K562 (cell line): ENCODE results near the gene STXBP6. TPM values are rescaled to one million over a fixed set of nuclear protein-coding genes. Genes with fewer than 3 reads are reported as not detected.

Experiments
- ATAC-seq: fragments of 200-7000 bp; cut with Tn5 transposase; 3 replicates; pipeline ENCODE4 v1.9.1; 2020; ENCODE audit warnings: moderate library complexity
- Bru-seq: library from RNA; stranded (reverse); fragments of 400-500 nt; gene quantifications from one replicate; lab custom pipeline; 2021; lab: Mats Ljungman, UMichigan
- BruChase-seq, 2 experiments: library from RNA; stranded (reverse); fragments of 400-500 nt; gene quantifications; one replicate each; lab custom pipeline; 2021; lab: Mats Ljungman, UMichigan
- BruUV-seq: library from RNA; stranded (reverse); fragments of 400-500 nt; replicated peaks from 2 replicates; lab custom pipeline; 2021; lab: Mats Ljungman, UMichigan
- CTCF ChIA-PET: fragments of 300-600 bp; formaldehyde crosslinking; extraction: SDS; loops from one replicate; lab custom pipeline; 2021; ENCODE audit warnings: low intra/inter-chr PET ratio; lab: Yijun Ruan, JAX
- POLR2A ChIA-PET: fragments of 300-600, 350-650 bp; sonication (Branson Sonifier 250); formaldehyde crosslinking; extraction: SDS; loops from one replicate; lab custom pipeline; 2021; ENCODE audit warnings: antibody characterized with exemption, inconsistent platforms; lab: Yijun Ruan, JAX
- DNase-seq, 4 experiments: peaks; one replicate each; pipeline versions ENCODE4 v3.0.0 to v3.0.0-alpha.2; 2011 to 2018; ENCODE audit warnings: low spot score in 3 of 4, mixed read lengths in 3 of 4; ENCODE audit errors: extremely low read depth in 1 of 4
- FAIRE-seq: peaks from 2 replicates; lab custom pipeline; 2011; peaks lifted over from hg19 to GRCh38; lab: Jason Lieb, UNC
- H2AFZ ChIP-seq: 2 replicates; pipeline ENCODE4 v1.6.0; 2011; ENCODE audit warnings: low read depth, low read length, control low read depth, inconsistent platforms
- H3K27ac ChIP-seq: fragments of 200-600 bp; 3 replicates; pipeline ENCODE4 v1.8.0; 2011; ENCODE audit warnings: low read depth, mild to moderate bottlenecking, control low read depth, inconsistent platforms, low read length, moderate library complexity, mixed read lengths; ENCODE audit errors: extremely low read depth
- H3K27me3 ChIP-seq, 2 experiments: fragments of 300-600 bp in 1 of 2; 2 replicates in 1 of 2; 3 replicates in 1 of 2; pipeline versions ENCODE4 v1.6.0 to v1.8.0; 2011; ENCODE audit warnings: inconsistent platforms in 2 of 2, low read length in 2 of 2, mild to moderate bottlenecking in 1 of 2, mixed read lengths in 1 of 2, moderate library complexity in 1 of 2; ENCODE audit not compliant: control insufficient read depth in 2 of 2, insufficient read depth in 2 of 2
- H3K36me3 ChIP-seq: fragments of 300-600 bp; 3 replicates; pipeline ENCODE4 v1.8.0; 2011; ENCODE audit warnings: mild to moderate bottlenecking, low read length, inconsistent platforms; ENCODE audit not compliant: control insufficient read depth, insufficient read depth
- H3K4me1 ChIP-seq, 2 experiments: fragments of 200-600 bp in 1 of 2; replicated peaks in 1 of 2; 2 replicates in 1 of 2; 3 replicates in 1 of 2; pipeline versions ENCODE4 v1.5.1 to v1.8.0; 2011; ENCODE audit warnings: inconsistent platforms in 2 of 2, low read length in 2 of 2, mild to moderate bottlenecking in 1 of 2, mixed read lengths in 1 of 2, moderate library complexity in 1 of 2; ENCODE audit not compliant: control insufficient read depth in 2 of 2, insufficient read depth in 2 of 2
- H3K4me2 ChIP-seq: 2 replicates; pipeline ENCODE4 v1.6.1; 2011; ENCODE audit warnings: low read length, control low read depth, inconsistent platforms, mixed read lengths; ENCODE audit not compliant: insufficient read depth
- H3K4me3 ChIP-seq: fragments of 200-600 bp; sonication (generic), shearing (Covaris generic); 2 replicates; pipeline ENCODE4 v1.5.1; 2016; ENCODE audit warnings: control low read depth, inconsistent platforms
- H3K79me2 ChIP-seq: fragments of 200-600 bp; 3 replicates; pipeline ENCODE4 v1.8.0; 2011; ENCODE audit warnings: low read length, inconsistent platforms; ENCODE audit not compliant: control insufficient read depth, insufficient read depth
- H3K9ac ChIP-seq, 2 experiments: 2 replicates each; pipeline versions ENCODE4 v1.6.0 to v1.6.1; 2011; ENCODE audit warnings: low read depth in 2 of 2, low read length in 2 of 2, control low read depth in 1 of 2, inconsistent platforms in 1 of 2, mild to moderate bottlenecking in 1 of 2, mixed read lengths in 1 of 2; ENCODE audit not compliant: insufficient read depth in 1 of 2
- H3K9me1 ChIP-seq: one replicate; pipeline ENCODE4 v1.6.0; 2011; ENCODE audit warnings: inconsistent platforms, mild to moderate bottlenecking, low read length, moderate library complexity; ENCODE audit not compliant: control insufficient read depth, insufficient read depth
- H3K9me3 ChIP-seq: replicated peaks from 2 replicates; pipeline ENCODE4 v1.5.1; 2011; ENCODE audit warnings: low read depth, low read length, inconsistent platforms; ENCODE audit not compliant: control insufficient read depth, insufficient read depth
- H4K20me1 ChIP-seq: replicated peaks from 2 replicates; pipeline ENCODE4 v1.6.1; 2011; ENCODE audit warnings: low read length, inconsistent platforms, mixed read lengths; ENCODE audit not compliant: control insufficient read depth, insufficient read depth
- FOXK1 ChIP-seq: sonication (generic); formaldehyde crosslinking; IDR thresholded peaks from 2 replicates; pipeline ENCODE4 v1.8.0; 2022; ENCODE audit warnings: missing genetic modification reagents, mild to moderate bottlenecking, borderline replicate concordance
- IRF1 ChIP-seq: sonication (generic); formaldehyde crosslinking; IDR thresholded peaks from 2 replicates; pipeline ENCODE4 v1.8.0; 2022; ENCODE audit warnings: missing genetic modification reagents, mild to moderate bottlenecking, borderline replicate concordance
- MED1 ChIP-seq: sonication (generic); formaldehyde crosslinking; IDR thresholded peaks from 2 replicates; pipeline ENCODE4 v1.8.1; 2023; ENCODE audit warnings: missing genetic modification reagents, borderline replicate concordance
- NRF1 ChIP-seq, 2 experiments: fragments of 450-650 bp; IDR thresholded peaks in 1 of 2; conservative IDR thresholded peaks in 1 of 2; 2 replicates each; pipeline ENCODE4 v1.6.1; 2014; ENCODE audit warnings: mild to moderate bottlenecking in 2 of 2
- PML ChIP-seq: IDR thresholded peaks from 2 replicates; pipeline ENCODE4 v1.6.1; 2012; ENCODE audit warnings: low read length, inconsistent platforms
- POU5F1 ChIP-seq: fragments of 150-350 bp; IDR thresholded peaks from 2 replicates; pipeline ENCODE4 v1.6.1; 2014; ENCODE audit warnings: borderline replicate concordance, low read length, low read depth, mild to moderate bottlenecking; ENCODE audit not compliant: partially characterized antibody
- ZNF407 ChIP-seq: fragments of 450-650 bp; IDR thresholded peaks from 2 replicates; pipeline ENCODE4 v1.6.1; 2016; ENCODE audit warnings: low read depth
- WGBS: fragments of 100-300 bp; shearing (Covaris generic); methylation state at CpG from one replicate; pipeline ENCODE4 v1.1.6; 2016; ENCODE audit warnings: low coverage, mixed read lengths; ENCODE audit not compliant: insufficient coverage; ENCODE audit errors: missing lambda C conversion rate; 5-methylcytosine and 5-hydroxymethylcytosine counted together
- in situ Hi-C: fragments of 300-500 bp; cut with MboI; formaldehyde crosslinking; loops from 4 replicates; pipeline ENCODE4 v1.15.0; 2018; ENCODE audit warnings: inconsistent platforms, mixed read lengths
- intact Hi-C: fragments of 100-400 bp; cut with micrococcal nuclease; formaldehyde crosslinking; loops from 2 replicates; pipeline ENCODE4 v1.14.2; 2022
- long read RNA-seq, 3 experiments: library from polyadenylated mRNA in 2 of 3; library from RNA in 1 of 3; unstranded in 2 of 3; stranded (forward) in 1 of 3; transcript quantifications; one replicate each; pipeline ENCODE4 v2.0.0, GENCODE V29; 2019 to 2022
- polyA minus RNA-seq, 3 experiments: library from RNA; depleted of rRNA, polyadenylated mRNA; stranded (reverse); fragments of >200 nt; gene quantifications; 2 replicates each; pipeline ENCODE4 v1.2.3, GENCODE V29; 2011
- polyA plus RNA-seq, 8 experiments: library from polyadenylated mRNA; depleted of rRNA in 4 of 8; stranded (reverse) in 5 of 8; unstranded in 3 of 8; fragments of >200 nt; fragmentation: Nextera tagmentation in 2 of 8; fragmentation: Illumina TruSeq in 1 of 8; extraction: Ambion mirVana in 2 of 8; extraction: Trizol in 1 of 8; gene quantifications; 2 replicates each; pipeline versions ENCODE4 v1.2.1 to v1.2.3, GENCODE V29; 2011 to 2014; ENCODE audit warnings: inconsistent platforms in 1 of 8, missing spikeins in 1 of 8
- total RNA-seq, 7 experiments: library from RNA; depleted of rRNA in 6 of 7; stranded (reverse); fragments of >200 nt in 6 of 7; fragmentation: Illumina TruSeq in 2 of 7; extraction: Trizol in 2 of 7; gene quantifications; 2 replicates each; pipeline versions ENCODE4 v1.2.1 to v1.2.3, GENCODE V29; 2011 to 2021; ENCODE audit warnings: low replicate concordance in 1 of 7

The STXBP6 gene
- total RNA-seq (2011; cell fraction: chromatin; rRNA removed; ENCODE audit: low replicate concordance): 0.12 and 0.19 TPM in 2 replicates
- total RNA-seq (2011; cell fraction: nucleolus; rRNA removed): not detected in 2 replicates
- not detected in 2 replicates for total RNA-seq (2011; cell fraction: nucleoplasm; rRNA removed)
- 0.54 and 0.65 TPM in 2 replicates for total RNA-seq (2014; rRNA removed)
- 0.38 and 0.51 TPM in 2 replicates for total RNA-seq (2014; rRNA removed; fragmentation: Illumina TruSeq; extraction: Trizol)
- total RNA-seq (2015; rRNA removed; fragmentation: Illumina TruSeq; extraction: Trizol): 0.34 and 0.69 TPM in 2 replicates
- 0.27 and 0.54 TPM in 2 replicates for total RNA-seq (2021)
- 0.04 and 0.61 TPM in 2 replicates for polyA plus RNA-seq (2011; rRNA removed)
- polyA plus RNA-seq (2011; cell fraction: cytosol; rRNA removed): 0.18 TPM in 1 of 2 replicates, not detected in the other
- 0.18 TPM in 1 of 2 replicates, not detected in the other for polyA plus RNA-seq (2011; cell fraction: nucleus; rRNA removed)
- polyA plus RNA-seq (2012): 0.66 and 1.4 TPM in 2 replicates
- 0.59 and 0.61 TPM in 2 replicates for polyA plus RNA-seq (2014; fragmentation: Illumina TruSeq; extraction: Trizol)
- polyA plus RNA-seq (2014; fragmentation: Nextera tagmentation; extraction: Ambion mirVana): under 1 TPM; 0.84 to 0.89 TPM
- polyA plus RNA-seq (2014; rRNA removed): 0.53 and 1.2 TPM in 2 replicates
- polyA minus RNA-seq (2011; rRNA and poly(A)+ RNA removed): 1.0 TPM in 1 of 2 replicates, not detected in the other
- not detected in 2 replicates for polyA minus RNA-seq (2011; cell fraction: cytosol; rRNA and poly(A)+ RNA removed)
- polyA minus RNA-seq (2011; cell fraction: nucleus; rRNA and poly(A)+ RNA removed): 0.22 and 0.54 TPM in 2 replicates
- percentile 26 among the genes with signal in this experiment for Bru-seq, nascent RNA
- percentile 30 among the genes with signal in this experiment for BruChase-seq, experiment 1, labeled RNA remaining after a 2-hour chase
- percentile 27 among the genes with signal in this experiment for BruChase-seq, experiment 2, labeled RNA remaining after a 6-hour chase
- long read RNA-seq, experiment 1: 0 reads
- long read RNA-seq, experiment 2: 0 reads
- long read RNA-seq, experiment 3: 0 reads

- no peak within 1 kb of the TSS for H2AFZ ChIP-seq
- DNase-seq (peak in 1 of 4 experiments; percentile 17), ATAC-seq (peak; percentile 52; the same call in 2 of the 3 replicates), FAIRE-seq (no peak)
- intact Hi-C loops: loop anchor here (10.0 kb wide), 3 partner anchors 85 to 335 kb away; no protein-coding TSS in a partner anchor
- H3K9ac ChIP-seq: no peak within 1 kb of the TSS
- ChIA-PET CTCF (no interaction called here), POLR2A (no interaction called here)
- H4K20me1 ChIP-seq: 0 out of 2 replicates have a peak, but pooled peaks cover 3% of the 10 kb centered on the region
- H3K9me3 ChIP-seq: no peaks in the 10 kb centered on the region
- no peaks in the 10 kb centered on the region for H3K9me1 ChIP-seq
- in situ Hi-C loops: loop anchor here (10.0 kb wide), 1 partner anchor 245 kb away; no protein-coding TSS in a partner anchor
- H3K79me2 ChIP-seq: no peaks in the 10 kb centered on the region
- 5% methylated on average over 14 of the region's 82 CpGs for WGBS
- no peak within 1 kb of the TSS for H3K27ac ChIP-seq
- no TSS peak for BruUV-seq
- peaks cover 6 to 28% of the 10 kb centered on the region in 2 experiments; a peak in 4 of 5 replicates for H3K27me3 ChIP-seq
- H3K4me1 ChIP-seq: peaks cover 14% of the 10 kb centered on the region in 2 experiments; a peak in 4 of 5 replicates
- H3K4me3 ChIP-seq: no peak within 1 kb of the TSS
- no peaks in the 10 kb centered on the region for H3K36me3 ChIP-seq
- H3K4me2 ChIP-seq: no peak within 1 kb of the TSS
- no peak for TF ChIP-seq FOXK1 (CRISPR knock-in tag)
- TF ChIP-seq ZNF407: no peak
- peak; percentile 65 to 70; a peak in 3 of 4 replicates for TF ChIP-seq NRF1 (conservative IDR thresholded peaks at IDR 0.05 in 1 of 2, IDR thresholded peaks at IDR 0.05 in 1 of 2)
- TF ChIP-seq MED1 (CRISPR knock-in tag): no peak
- TF ChIP-seq IRF1 (CRISPR knock-in tag): no peak
- TF ChIP-seq POU5F1: no peak
- no peak for TF ChIP-seq PML
Observed at GRCh38 chr14:25049568-25050268, at the start of gene STXBP6. STXBP6 (minus strand) TSS chr14:25050147; CDS start chr14:24974818, 75,329 bp downstream.
